ENCODE data around the gene PRR23E.

PRR23E gene

DNA sequence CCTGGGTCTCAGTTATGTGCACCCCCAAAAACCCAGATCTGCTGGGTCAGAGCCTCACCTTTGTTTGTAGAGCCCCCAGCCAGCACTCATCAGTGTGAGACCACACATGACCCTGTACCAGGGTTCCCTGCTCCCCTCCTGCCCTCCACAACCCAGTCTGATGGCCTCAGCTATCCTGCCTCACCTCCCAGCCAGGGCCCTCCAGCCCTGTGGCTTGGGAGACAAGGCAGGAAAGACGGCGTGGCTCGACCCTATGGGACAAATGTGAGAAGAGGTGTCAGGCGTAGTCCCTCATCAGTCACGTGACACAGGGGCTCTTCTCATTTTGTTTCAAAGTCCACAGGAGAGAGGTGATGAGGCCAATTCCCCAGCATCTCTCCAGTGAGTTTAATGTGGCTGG lies 28.3 kb upstream of the PRR23E start:
- no peak for DNase-seq (ENCODE audit: low read depth, low spot score)

DNA sequence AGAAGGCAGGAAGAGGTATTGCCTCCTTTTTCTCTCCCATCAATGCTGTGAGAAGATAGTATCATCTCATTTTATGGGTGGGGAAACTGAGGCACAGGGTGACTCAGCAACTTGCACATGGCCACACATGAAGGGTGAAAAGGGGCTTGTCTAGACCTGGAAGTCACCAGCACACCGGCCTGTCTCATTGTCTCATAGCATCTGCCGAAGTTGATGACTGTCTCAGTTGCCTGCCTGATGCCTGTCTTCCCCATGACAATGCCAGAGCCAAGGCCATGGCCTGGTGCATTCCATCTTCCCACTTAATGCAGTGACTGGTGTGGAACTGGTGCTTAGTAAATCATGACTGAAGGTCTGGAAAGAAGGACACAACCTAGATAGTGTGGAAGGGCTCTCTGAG lies 27.9 kb upstream of the PRR23E start:
- no peak for DNase-seq (ENCODE audit: low read depth, low spot score)

DNA sequence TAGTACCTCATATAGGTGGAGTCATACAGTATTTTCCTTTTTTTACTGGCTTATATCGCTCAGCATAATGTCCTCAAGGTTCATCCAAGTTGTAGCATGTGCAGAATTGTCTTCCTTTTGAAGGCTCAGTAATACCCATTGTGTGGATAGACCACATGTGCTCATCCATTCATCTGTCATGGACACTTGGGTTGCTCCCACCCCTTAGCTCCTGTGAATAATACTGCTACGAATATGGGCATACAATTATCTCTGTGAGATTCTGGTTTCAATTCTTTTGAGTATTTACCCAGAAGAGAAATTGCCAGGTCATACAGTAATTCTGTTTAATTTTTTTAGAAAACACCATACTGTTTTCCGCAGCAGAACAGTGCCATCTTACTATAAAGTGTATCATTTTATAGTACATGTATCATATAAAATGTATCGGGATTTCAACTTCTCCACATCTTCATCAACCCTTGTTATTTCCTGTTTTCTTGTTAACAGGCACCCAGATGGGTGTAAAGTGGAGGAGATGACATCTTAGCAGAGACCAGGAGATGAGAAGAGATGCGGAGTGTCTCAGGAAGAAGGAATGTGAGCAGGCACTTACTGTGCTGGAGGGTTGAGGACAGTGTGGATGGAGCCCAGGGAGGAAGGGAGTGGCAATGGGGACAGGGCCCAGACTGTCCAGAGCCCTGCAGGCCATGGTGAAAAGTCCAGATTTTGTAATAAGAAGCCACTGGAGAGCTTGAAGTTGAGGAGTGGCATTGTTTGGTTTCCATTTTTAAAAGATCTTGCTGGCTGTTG lies 27.0 kb upstream of the PRR23E start:
- DNase-seq (ENCODE audit: low read depth, low spot score): no peak

DNA sequence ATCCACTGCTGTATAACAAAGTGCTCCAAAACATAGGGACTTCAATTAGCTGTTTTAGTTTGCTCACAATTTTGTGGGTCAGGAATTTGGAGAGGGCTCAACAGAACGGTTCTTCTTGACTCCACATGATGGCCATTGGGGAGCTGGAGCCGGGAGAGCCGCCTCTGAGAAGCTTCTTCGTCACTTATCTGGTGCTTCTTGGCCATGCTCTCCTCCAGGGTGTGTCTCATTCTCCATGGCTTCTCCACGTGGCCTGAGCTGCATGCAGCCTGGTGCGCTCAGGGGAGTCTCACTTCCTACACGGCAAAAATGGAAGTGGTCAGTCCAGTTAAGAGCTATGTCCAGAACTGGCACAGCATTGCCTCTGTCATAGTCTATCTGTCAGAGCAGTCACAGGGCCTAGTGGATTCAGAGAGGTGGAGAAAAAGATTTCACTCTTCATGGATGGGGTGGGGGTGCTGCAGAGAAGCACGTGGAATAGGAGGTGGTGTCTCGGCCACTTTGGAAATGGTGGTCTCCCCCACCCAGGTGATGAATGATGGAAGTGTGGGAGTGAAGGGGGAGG lies 26.3 kb upstream of the PRR23E start:
- no peak for DNase-seq (ENCODE audit: low read depth, low spot score)

DNA sequence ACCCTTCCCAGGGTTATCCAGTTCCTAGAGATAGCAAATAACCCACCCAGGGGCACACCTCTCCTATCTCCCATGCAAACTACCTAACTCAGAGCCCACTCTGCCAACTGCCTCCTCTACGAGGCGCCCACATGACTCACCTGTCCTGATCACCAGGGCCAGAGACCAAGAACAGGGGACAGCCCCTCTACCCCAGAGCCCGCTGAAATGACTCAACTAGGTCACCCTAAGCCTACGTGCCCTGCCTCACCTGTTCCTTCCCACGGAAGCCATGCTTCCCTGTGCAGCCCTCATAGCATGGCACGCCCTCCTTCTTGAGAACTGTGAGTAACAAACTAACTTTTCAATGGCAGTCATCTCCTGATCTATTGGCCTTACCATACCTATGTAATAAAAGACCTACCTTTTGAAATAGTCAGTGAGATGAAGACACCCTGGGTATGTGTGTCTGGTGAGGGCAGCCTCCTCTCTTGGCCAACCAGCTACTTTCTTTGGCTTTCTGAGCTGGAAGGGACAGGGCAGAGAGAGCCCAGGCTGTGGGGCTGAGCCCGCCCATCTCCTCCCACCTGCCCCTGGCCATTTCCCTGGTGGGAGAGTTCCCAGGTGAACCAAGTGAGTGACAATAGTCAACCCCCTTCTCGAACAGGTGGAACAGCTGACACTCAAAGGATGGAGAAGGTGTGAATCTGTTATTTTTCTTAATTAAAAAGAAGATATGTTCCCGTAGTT lies 25.5 kb upstream of the PRR23E start:
- no peak for DNase-seq (ENCODE audit: low read depth, low spot score)

DNA sequence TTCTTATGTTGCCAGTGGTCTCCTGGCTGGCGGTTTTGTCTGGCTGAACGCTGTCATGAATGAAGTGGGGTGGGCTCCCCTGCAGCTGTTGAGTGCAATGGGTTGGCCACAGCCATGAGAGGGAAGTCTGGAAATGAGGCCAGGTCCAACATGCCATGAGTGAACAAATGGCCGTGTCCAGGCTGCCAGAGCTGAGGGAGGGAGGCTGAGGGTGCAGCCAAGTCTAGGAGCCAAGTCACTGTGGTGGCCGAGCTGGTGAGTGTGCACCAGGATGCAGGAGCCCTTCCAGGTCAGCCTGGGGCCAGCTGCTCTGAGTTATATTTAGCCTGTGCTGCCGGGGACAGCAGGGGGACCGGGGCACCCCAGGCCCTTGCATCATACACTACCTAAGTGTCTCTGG lies 24.7 kb upstream of the PRR23E start:
- DNase-seq (ENCODE audit: low read depth, low spot score): no peak

DNA sequence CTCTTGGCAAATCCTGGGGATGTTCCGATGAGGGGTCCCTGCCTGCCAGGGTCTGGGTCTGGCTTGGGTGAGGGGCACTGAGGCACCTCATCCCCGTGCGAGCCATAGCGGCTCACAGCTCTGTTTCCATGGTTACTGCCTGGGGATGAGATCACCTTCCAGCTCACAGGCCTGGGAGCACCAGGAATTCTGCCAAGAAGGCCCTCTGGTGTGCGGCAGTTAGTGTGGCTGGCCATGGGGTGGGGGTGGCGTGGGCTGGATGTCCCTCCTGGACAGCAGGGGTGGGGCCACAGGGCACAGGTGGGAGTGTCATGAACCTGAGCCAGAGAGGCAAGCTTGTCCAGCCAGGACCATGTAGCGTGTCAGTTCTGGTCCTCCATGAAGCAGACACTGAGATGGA lies 22.1 kb upstream of the PRR23E start:
- no peak for DNase-seq (ENCODE audit: low read depth, low spot score)

DNA sequence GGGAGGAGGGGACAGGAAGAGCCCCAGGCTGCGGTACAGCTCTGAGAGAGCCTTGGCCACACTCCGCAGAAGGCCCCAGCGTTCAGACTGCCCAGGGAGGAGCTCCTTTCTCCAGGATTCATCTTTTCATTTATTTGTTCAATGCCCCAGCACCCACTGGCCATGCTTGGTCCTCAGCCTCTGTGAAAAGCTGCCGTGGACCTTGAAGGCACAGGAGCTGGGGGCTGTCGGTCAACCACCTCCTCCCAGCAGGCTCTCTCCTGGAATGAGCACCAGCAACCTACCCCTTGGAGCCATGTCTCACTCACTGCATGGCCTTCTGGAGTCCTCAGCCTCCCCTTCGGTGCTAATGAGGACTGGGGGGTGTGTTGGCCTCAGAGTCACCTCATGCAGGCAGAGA lies 21.6 kb upstream of the PRR23E start:
- DNase-seq (ENCODE audit: low read depth, low spot score): no peak

DNA sequence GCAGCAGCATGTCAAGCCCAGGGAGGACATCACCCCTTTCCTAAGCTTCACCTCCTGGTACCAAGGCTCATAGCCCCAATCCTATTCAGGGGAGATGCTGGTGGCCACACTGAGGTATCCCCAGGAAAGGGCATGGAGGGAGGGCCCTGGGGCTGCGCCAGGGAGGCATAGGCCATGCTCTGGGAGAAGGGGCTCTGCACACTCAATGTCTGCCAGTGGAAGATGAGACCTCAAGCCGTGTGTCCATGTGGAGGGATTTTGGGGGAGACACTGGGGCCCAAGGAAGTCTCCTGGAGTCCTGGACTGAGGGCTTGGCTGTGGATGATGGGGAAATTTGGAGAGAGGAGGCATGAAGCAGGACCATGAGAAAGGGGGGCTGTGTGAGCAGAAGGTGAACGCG lies 21.2 kb upstream of the PRR23E start:
- DNase-seq (ENCODE audit: low read depth, low spot score): no peak

DNA sequence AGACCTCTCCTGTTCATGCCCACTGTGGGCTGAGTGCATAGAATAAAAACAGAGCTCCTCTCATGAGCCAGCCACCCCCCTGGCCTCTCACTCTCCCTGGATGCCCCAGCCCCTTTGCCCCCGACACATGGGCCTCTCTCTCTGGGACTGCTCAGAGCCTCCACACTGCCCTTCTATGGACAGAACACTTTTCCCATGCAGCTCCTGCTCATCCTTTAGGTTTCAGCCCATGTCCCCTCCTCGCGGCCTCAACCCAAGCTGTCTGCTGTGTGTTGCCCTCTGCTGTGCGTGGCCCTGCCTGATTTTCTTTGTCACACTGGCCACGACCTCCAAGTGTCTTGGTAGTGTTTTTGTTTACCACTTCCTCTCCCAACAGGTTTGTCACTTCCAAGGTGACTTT lies 20.7 kb upstream of the PRR23E start:
- DNase-seq (ENCODE audit: low read depth, low spot score): no peak

DNA sequence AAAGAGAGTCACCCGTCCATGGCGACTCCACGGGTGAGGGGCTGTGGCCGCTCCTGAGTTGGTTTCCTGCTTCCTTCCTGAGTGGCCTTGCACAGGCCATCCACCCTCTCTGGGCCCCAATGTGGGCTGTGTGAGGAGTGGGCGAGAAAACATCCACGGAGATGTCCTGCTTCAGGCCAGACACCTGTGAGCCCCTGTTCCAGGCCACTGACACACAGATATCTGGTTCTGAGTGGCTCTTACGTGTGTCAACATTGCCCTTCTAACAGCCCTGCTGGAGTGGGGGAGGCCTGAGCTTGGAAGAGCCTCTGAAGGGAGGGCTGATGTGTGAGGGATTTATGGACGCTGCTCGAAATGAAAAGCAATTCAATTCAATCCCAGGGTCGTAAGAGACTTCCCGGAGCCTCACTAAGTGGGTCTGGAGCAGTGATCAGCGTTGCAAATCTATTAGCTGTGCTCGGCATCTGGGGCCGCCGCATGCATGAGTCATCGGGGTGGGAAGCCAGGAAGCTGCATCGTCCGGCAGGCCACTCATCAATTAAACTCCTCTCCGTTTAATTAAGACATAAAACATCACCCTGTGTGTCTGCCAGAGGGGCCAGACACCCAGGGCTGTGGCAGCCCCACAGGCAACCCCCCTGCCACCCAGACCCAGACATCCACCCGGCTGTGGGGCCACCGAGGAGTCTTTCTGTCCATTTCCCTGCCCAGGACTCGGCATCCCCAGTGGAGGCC lies 20.0 kb upstream of the PRR23E start:
- no peak for DNase-seq (ENCODE audit: low read depth, low spot score)

DNA sequence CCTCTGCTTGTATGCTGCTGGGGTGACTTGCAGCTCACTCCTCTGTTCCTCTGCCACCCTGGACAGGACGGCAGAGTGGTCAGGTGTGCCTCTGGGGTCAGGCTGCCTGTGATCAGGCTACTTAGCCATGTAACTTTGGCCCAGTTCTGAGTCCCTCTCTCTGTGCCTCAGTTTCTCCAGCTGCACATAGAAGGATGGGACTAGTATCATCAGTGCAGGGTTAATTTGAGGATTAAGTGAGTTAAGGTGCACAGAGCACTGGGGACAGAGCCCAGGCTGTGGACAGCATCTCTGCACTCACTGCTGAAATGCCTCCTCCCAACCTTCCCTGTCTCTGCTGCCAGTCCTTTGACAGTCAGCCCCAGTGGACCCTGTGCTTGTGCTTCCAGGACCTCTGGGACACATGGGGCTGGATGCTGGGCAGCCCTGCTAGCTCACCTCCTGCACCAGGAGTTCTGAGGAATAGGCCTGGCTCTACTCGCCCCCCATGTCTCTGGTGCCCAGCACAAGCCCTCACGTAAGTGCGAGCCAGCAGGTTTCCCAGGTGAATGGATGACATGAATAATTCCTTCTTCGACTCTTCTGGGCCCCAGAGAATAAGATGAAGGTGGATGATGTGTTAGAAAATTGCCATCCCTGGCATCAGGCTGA lies 19.3 kb upstream of the PRR23E start:
- DNase-seq (ENCODE audit: low read depth, low spot score): no peak

DNA sequence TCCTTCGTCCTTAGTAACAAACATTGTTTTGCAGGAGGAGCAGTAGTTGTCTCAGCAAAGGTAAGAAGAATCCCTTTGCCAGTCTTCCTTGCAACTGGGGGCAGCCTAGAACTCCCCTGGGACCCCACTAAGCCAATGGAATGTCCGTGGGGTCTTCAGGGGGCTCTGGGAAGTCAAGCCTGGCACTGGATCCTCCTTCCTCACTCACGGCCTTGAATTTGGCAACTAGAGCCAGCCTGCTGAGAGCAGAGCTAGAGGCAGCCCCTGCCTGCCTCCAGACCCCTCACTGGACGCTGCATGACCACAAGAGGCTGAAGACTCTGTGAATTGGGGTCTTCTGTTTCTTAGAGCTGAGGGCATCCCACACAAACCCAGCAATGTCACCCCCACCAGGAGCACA lies 18.6 kb upstream of the PRR23E start:
- DNase-seq (ENCODE audit: low read depth, low spot score): no peak

DNA sequence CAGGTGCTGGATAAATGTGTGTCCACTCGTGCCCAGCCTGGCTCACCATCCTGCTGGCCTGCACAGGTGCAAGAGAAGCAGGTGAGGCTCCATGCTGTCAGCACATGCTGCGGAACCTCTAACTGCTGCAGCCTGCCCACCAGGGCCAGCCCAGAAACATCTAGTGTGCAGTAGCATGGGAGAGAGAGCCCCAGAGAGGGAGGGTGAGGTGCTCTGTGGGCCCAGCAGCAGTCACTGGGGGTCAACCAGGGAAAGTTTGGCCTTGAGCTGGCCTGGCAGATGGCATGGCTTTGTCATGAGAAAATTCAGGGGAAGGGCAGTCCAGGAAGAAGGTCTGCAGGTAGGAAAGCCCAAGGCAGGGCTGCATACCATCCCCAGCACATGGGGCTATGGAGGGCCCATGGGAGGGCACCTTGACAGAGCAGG lies 18.2 kb upstream of the PRR23E start:
- no peak for DNase-seq (ENCODE audit: low read depth, low spot score)

DNA sequence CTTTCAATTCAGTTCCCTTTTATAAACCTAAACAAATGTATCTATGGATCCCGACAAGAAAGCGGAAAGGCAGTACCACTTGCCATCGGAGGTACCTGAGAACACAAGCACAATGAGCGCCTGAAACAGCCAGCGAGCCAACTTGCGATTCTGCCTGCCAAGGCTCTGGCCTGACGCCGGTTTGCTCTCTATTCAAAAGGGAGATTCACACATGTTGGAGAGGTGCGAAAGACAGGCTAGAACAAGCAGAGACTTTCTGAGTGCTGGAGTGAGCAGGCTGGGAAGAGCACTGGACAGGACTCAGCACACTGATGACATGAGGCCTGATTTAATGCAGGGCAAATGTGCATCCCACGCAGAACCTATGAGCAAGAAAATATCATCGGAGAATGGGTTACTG lies 17.7 kb upstream of the PRR23E start:
- no peak for DNase-seq (ENCODE audit: low read depth, low spot score)

DNA sequence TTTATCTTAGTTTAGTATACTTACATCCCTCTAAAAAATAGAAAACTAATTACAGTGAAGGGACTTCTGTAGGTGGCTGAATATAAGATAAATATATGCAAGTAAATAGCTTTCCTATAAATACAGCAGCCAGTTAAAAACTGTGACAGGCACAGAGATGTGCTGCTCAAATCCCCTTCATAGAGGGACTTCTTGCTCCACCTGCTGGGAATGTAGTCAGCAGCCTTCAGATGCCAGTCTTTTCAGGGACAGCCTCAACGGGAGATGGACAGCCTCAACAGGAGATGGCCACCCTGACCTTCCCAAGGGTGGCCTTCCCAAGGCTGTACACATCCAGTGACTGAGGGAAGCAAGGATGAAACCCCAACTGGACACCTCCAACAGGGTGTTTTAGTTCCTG lies 15.7 kb upstream of the PRR23E start:
- no peak for DNase-seq (ENCODE audit: low read depth, low spot score)

DNA sequence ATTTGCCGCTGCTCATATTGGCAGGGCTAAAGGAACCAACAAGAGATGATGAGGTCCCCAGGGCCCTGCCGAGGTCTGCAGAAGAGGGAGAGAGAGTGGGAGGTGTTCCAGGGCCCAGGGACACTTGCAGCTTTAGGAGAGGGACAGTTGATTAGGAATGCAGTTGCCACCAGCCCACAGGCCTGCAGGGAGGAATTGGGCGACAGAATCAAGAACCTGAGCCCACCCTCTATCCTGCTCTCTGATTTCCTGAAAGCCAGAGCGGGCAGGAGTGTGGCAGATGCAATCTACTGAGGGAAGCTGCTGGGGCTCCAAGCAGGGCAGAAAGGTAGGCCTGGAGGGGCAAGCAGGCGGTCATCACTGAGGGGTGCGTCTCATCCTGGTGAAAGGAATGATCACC lies 12.1 kb upstream of the PRR23E start:
- DNase-seq (ENCODE audit: low read depth, low spot score): no peak

DNA sequence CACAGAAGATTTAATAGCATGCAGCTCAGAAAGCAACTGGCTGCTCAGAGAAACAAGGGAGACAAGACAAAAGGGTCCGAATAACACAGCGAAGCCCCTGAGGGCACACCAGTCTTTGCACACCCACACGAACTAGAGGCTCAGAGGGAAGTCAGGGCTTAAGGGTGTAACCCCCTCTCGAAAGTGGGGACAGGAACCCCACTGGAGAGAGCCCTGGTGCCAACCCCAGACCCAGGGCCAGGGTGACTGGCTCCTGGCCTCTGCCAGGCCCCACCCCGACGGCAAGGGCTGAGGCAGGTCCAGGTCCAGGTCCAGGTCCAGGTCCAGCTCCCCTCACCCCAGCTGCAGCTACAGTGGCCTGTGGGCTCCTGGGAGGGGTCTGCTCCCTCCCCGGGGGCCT lies 10.5 kb upstream of the PRR23E start:
- no peak for DNase-seq (ENCODE audit: low read depth, low spot score)

DNA sequence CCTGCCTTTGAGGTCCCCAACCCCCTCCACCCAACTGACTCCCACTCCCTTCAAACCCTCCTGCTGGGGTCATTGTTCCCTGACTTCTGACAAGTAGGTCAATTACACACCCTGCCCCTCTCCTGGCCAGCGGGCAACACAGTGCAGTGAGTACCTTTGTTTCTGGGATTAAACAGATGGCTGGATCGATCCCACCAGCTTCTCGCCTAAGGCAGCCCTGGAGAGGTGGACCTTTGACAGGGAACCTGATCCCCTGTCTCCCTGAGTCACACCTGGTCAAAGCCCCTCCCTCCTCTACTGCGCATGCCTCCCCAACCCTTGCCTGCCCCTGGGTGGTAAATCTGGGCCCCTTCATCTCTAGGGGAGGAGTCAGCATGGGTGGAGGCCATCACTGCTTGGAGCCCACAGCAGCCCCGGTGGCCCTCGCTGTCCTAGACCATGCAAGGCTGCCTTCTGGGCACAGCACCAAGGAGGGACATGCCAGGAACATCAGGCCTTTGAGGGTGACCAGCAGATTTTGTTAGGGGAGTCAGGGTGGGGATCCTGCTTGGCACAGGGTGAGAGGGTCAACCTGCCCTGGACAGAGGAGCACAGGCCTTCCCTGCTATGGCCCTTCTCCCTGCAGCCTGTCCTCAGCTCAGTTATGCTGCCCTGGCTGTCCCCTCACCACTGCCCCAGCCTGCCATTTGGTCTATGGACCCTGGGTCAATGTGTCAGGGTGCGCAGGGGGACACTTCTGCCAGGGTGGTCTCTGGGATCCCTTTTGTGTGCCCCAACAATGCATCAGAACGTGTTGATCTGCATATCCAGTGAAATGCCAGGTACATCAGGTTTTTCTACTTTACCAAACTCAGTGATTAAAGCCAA lies 9.8 kb upstream of the PRR23E start:
- DNase-seq (ENCODE audit: low read depth, low spot score): no peak

DNA sequence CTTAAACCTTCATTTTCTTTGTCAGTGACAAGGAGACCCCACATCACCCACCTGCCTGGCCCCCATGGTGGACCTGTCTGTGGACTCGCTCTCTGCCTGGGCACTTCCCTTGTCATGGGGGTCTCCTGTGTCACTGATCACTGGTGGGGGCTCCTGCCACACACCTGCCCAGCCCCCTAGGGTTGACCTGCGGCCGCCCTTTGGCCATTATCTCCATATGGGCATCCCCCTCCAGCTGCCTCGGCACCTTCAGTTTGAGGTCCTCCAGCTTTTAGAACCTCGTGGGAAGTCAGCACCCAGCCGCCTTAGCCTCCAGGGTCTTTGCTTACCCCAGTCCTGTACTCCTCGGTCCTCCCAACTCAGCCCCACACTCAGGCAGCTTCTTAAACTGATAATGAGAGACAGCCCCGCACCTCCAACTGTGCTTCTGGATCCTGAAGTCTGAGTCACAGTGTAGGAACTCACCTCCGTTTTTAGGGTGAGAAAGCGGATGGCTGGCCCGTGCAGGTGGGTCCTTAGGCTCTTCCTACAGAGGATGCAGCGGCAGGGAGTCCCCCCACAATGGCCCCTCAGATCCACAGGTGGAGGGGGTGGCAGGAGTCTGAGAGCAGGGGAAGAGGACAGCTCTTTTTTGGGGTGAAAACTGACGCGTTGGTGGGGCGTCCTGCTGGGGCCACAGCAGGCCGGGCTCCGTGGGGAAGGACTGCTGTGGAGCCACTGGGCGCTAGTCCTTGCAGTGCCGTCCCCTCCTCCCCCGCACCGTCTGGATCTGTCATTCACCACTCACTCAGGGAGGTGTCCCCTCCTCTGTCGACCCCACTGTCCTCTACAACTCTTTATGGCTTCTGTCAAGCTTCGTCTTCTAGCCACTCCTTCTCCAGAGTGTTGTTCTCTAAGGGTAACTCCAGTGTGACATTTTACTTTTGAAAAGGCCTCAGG lies 8.7 kb upstream of the PRR23E start:
- no peak for DNase-seq (ENCODE audit: low read depth, low spot score)
